HepG2 (cell line): ENCODE measurements around the gene COQ4. TPM values are rescaled to one million over a fixed set of nuclear protein-coding genes. Genes with fewer than 3 reads are reported as not detected.

Source experiments
- ERF ChIP-seq: IDR thresholded peaks from 2 replicates; pipeline ENCODE4 v1.6.1; 2018; ENCODE audit warnings: missing biosample characterization, missing genetic modification reagents
- FOXP1 ChIP-seq, 2 experiments: fragments of 450-650 bp in 1 of 2; IDR thresholded peaks; 2 replicates each; pipeline ENCODE4 v1.6.1; 2017 to 2018; ENCODE audit warnings: antibody characterized with exemption in 1 of 2
- HNRNPLL ChIP-seq: fragments of 200-400 bp; formaldehyde crosslinking; IDR thresholded peaks from 2 replicates; pipeline ENCODE4 v1.6.1; 2017; ENCODE audit warnings: mild to moderate bottlenecking, low read depth, low read length; ENCODE audit not compliant: poor library complexity, severe bottlenecking
- KAT8 ChIP-seq: IDR thresholded peaks from 2 replicates; pipeline ENCODE4 v1.6.1; 2016; ENCODE audit warnings: missing genetic modification reagents, missing compliant biosample characterization
- MAFK ChIP-seq, 2 experiments: IDR thresholded peaks in 1 of 2; conservative IDR thresholded peaks in 1 of 2; 2 replicates each; pipeline ENCODE4 v1.6.1; 2011; ENCODE audit warnings: improper control_type of control experiment in 2 of 2, low read length in 2 of 2
- MED1 ChIP-seq: sonication (generic); formaldehyde crosslinking; IDR thresholded peaks from 2 replicates; pipeline ENCODE4 v1.4.0; 2020; ENCODE audit warnings: missing genetic modification reagents
- NRL ChIP-seq: sonication (generic); formaldehyde crosslinking; IDR thresholded peaks from 2 replicates; pipeline ENCODE4 v1.5.0; 2020; ENCODE audit warnings: missing genetic modification reagents, mild to moderate bottlenecking, moderate library complexity, borderline replicate concordance
- PTBP1 ChIP-seq: fragments of 200-400 bp; formaldehyde crosslinking; IDR thresholded peaks from 2 replicates; pipeline ENCODE4 v1.6.1; 2018; ENCODE audit warnings: low read length, low read depth; ENCODE audit not compliant: poor library complexity, severe bottlenecking
- RAD21 ChIP-seq: fragments of 450-650 bp; formaldehyde crosslinking; IDR thresholded peaks from 2 replicates; pipeline ENCODE4 v1.5.0; 2020; ENCODE audit warnings: mild to moderate bottlenecking
- REPIN1 ChIP-seq: sonication (generic); formaldehyde crosslinking; IDR thresholded peaks from 2 replicates; pipeline ENCODE4 v1.8.0; 2022; ENCODE audit warnings: missing genetic modification reagents, low read depth, mild to moderate bottlenecking, borderline replicate concordance
- RFXAP ChIP-seq: sonication (generic); formaldehyde crosslinking; IDR thresholded peaks from 2 replicates; pipeline ENCODE4 v1.4.0; 2020; ENCODE audit warnings: missing genetic modification reagents, borderline replicate concordance
- SAP130 ChIP-seq: IDR thresholded peaks from 2 replicates; pipeline ENCODE4 v1.6.1; 2016; ENCODE audit warnings: low read depth
- SMC3 ChIP-seq: IDR thresholded peaks from 2 replicates; pipeline ENCODE4 v1.6.1; 2011; ENCODE audit warnings: low read length, improper control_type of control experiment
- SRY ChIP-seq: sonication (generic); formaldehyde crosslinking; IDR thresholded peaks from 2 replicates; pipeline ENCODE4 v1.8.0; 2022; ENCODE audit warnings: mild to moderate bottlenecking, missing genetic modification reagents
- SUZ12 ChIP-seq: fragments of 150-350 bp; IDR thresholded peaks from 2 replicates; pipeline ENCODE4 v1.6.1; 2014; ENCODE audit warnings: low read depth, low read length
- THAP11 ChIP-seq: IDR thresholded peaks from 2 replicates; pipeline ENCODE4 v1.6.1; 2016; ENCODE audit warnings: missing biosample characterization, missing genetic modification reagents
- ZNF331 ChIP-seq: sonication (generic); formaldehyde crosslinking; IDR thresholded peaks from 2 replicates; pipeline ENCODE4 v1.4.0; 2020; ENCODE audit warnings: missing genetic modification reagents
- ZNF501 ChIP-seq: sonication (generic); formaldehyde crosslinking; IDR thresholded peaks from 2 replicates; pipeline ENCODE4 v1.5.1; 2020; ENCODE audit warnings: mild to moderate bottlenecking, moderate library complexity, missing genetic modification reagents
- ZNF644 ChIP-seq: IDR thresholded peaks from 2 replicates; pipeline ENCODE4 v1.6.1; 2016; ENCODE audit warnings: low read depth
- ZNF777 ChIP-seq: sonication (generic); formaldehyde crosslinking; IDR thresholded peaks from 2 replicates; pipeline ENCODE4 v1.4.0; 2020; ENCODE audit warnings: missing genetic modification reagents
- ZNF891 ChIP-seq: sonication (generic); formaldehyde crosslinking; IDR thresholded peaks from 2 replicates; pipeline ENCODE4 v1.5.0; 2020; ENCODE audit warnings: mild to moderate bottlenecking, missing genetic modification reagents
- ZSCAN20 ChIP-seq: sonication (generic); formaldehyde crosslinking; IDR thresholded peaks from 2 replicates; pipeline ENCODE4 v1.4.0; 2020; ENCODE audit warnings: missing genetic modification reagents, mild to moderate bottlenecking, borderline replicate concordance
- ZSCAN30 ChIP-seq: sonication (generic); formaldehyde crosslinking; IDR thresholded peaks from 2 replicates; pipeline ENCODE4 v1.5.0; 2020; ENCODE audit warnings: mild to moderate bottlenecking, missing genetic modification reagents
- ZSCAN9 ChIP-seq: IDR thresholded peaks from 2 replicates; pipeline ENCODE4 v1.6.1; 2016; ENCODE audit warnings: borderline replicate concordance
- polyA plus RNA-seq, 8 experiments: library from polyadenylated mRNA; depleted of rRNA in 3 of 8; stranded (reverse) in 7 of 8; unstranded in 1 of 8; fragments of >200 nt; fragmentation: Illumina TruSeq in 4 of 8; extraction: Trizol in 4 of 8; gene quantifications; 2 replicates each; pipeline versions ENCODE4 v1.2.1 to v1.2.3, GENCODE V29; 2011 to 2016; ENCODE audit warnings: low read depth in 4 of 8, missing spikeins in 1 of 8, mixed read lengths in 1 of 8; ENCODE audit not compliant: insufficient read depth in 1 of 8
- total RNA-seq, 5 experiments: library from RNA; depleted of rRNA; stranded (reverse); fragments of >200 nt; fragmentation: Illumina TruSeq; extraction: Trizol; gene quantifications; 2 replicates each; pipeline ENCODE4 v1.2.3, GENCODE V29; 2016; ENCODE audit warnings: low read depth in 1 of 5
- TF ChIP-seq, protein P1 (sequence below): sonication (generic); formaldehyde crosslinking; IDR thresholded peaks from 2 replicates; pipeline ENCODE4 v1.4.0; 2020; ENCODE audit warnings: mild to moderate bottlenecking, missing genetic modification reagents
- TF ChIP-seq, protein P2 (sequence below): sonication (generic); formaldehyde crosslinking; IDR thresholded peaks from 2 replicates; pipeline ENCODE4 v1.5.0; 2020; ENCODE audit warnings: missing genetic modification reagents
- TF ChIP-seq, protein P3 (sequence below): sonication (generic); formaldehyde crosslinking; IDR thresholded peaks from 2 replicates; pipeline ENCODE4 v1.4.0; 2020; ENCODE audit warnings: mild to moderate bottlenecking, missing genetic modification reagents
- TF ChIP-seq, protein P4 (sequence below): IDR thresholded peaks from 2 replicates; pipeline ENCODE4 v1.6.1; 2018; ENCODE audit warnings: missing genetic modification reagents, mild to moderate bottlenecking, missing compliant biosample characterization
- TF ChIP-seq, protein P5 (sequence below): IDR thresholded peaks from 2 replicates; pipeline ENCODE4 v1.6.1; 2016; ENCODE audit warnings: low read depth, borderline replicate concordance

Gene COQ4
- total and polyA plus RNA-seq, 2 of the 13 experiments (the other 11 are each of a cell fraction or from before 2014, with no cell fraction given): 26.1 to 36.0 TPM

DNA sequence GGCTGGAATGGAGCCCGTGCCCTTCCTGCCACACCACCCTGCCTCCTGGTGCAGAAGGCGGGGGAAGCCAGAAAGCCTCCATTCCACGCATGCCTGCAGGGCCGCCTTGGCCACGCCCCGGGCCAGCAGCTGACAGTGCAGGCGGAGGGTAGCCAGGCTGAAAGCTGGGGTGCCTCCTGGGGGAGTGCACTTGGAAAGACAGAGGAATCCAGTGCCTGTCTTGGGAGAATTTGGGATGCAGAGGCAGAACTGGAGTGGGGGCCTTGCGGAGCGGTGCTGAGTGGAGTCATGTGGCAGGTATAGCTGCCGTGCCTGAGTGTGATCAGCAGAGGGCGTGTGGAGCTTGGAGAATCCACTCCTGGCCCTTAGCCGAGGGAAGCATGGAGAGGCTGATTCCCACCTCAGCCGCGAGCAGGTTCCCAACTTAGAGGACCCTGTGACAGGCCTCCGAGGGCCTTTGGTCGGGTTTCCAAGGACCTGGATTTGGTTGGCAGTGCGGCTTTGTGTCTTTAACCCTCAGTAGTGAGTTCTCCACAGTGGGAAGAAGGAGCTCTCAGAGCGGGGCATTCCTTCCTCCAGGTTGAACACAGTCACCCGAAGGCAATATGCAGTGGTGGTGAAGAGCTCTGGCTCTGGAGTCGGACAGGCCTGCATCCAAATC lies 39.5 kb downstream of the COQ4 start (continued):
- TF ChIP-seq SAP130 (peak; percentile 61), SMC3 (peak; percentile 77), ERF (peak; percentile 83), REPIN1 (CRISPR knock-in tag) (peak; percentile 82; the same call in 1 of the 2 replicates), RFXAP (CRISPR knock-in tag) (peak; percentile 42; the same call in 1 of the 2 replicates), ZSCAN20 (no peak), FOXP1 (IDR thresholded peaks at IDR 0.05) (no peak), FOXP1 (CRISPR knock-in tag; IDR thresholded peaks at IDR 0.05) (no peak), RAD21 (CRISPR knock-in tag) (peak; percentile 93), ZNF644 (CRISPR knock-in tag) (no peak), PTBP1 (no peak), ZNF331 (CRISPR knock-in tag) (peak; percentile 17; the same call in 1 of the 2 replicates), HNRNPLL (peak; percentile 29), ZSCAN9 (CRISPR knock-in tag) (no peak), ZNF501 (0 out of 2 replicates have a peak, but pooled peaks have one; percentile 35), NRL (peak; percentile 65; the same call in 1 of the 2 replicates), KAT8 (CRISPR knock-in tag) (peak; percentile 49; the same call in 1 of the 2 replicates), THAP11 (CRISPR knock-in tag) (peak; percentile 66; the same call in 1 of the 2 replicates), ZNF777 (CRISPR knock-in tag) (peak; percentile 47; the same call in 1 of the 2 replicates), ZNF891 (CRISPR knock-in tag) (no peak), MED1 (CRISPR knock-in tag) (peak; percentile 44; the same call in 1 of the 2 replicates), ZSCAN30 (CRISPR knock-in tag) (no peak), MAFK (conservative IDR thresholded peaks at IDR 0.05 in 1 of 2, IDR thresholded peaks at IDR 0.05 in 1 of 2; ENCODE audit: low read length in 2 of 2) (no peak), SRY (0 out of 2 replicates have a peak, but pooled peaks have one; percentile 18), SUZ12 (no peak)
- TF ChIP-seq, protein P1, sequence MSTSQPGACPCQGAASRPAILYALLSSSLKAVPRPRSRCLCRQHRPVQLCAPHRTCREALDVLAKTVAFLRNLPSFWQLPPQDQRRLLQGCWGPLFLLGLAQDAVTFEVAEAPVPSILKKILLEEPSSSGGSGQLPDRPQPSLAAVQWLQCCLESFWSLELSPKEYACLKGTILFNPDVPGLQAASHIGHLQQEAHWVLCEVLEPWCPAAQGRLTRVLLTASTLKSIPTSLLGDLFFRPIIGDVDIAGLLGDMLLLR (CRISPR knock-in tag): 0 out of 2 replicates have a peak, but pooled peaks have one; percentile 34
- TF ChIP-seq, protein P2, sequence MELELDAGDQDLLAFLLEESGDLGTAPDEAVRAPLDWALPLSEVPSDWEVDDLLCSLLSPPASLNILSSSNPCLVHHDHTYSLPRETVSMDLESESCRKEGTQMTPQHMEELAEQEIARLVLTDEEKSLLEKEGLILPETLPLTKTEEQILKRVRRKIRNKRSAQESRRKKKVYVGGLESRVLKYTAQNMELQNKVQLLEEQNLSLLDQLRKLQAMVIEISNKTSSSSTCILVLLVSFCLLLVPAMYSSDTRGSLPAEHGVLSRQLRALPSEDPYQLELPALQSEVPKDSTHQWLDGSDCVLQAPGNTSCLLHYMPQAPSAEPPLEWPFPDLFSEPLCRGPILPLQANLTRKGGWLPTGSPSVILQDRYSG (CRISPR knock-in tag): no peak
- TF ChIP-seq, protein P3, sequence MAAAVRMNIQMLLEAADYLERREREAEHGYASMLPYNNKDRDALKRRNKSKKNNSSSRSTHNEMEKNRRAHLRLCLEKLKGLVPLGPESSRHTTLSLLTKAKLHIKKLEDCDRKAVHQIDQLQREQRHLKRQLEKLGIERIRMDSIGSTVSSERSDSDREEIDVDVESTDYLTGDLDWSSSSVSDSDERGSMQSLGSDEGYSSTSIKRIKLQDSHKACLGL: 0 out of 2 replicates have a peak, but pooled peaks have one; percentile 35
- TF ChIP-seq, protein P4, sequence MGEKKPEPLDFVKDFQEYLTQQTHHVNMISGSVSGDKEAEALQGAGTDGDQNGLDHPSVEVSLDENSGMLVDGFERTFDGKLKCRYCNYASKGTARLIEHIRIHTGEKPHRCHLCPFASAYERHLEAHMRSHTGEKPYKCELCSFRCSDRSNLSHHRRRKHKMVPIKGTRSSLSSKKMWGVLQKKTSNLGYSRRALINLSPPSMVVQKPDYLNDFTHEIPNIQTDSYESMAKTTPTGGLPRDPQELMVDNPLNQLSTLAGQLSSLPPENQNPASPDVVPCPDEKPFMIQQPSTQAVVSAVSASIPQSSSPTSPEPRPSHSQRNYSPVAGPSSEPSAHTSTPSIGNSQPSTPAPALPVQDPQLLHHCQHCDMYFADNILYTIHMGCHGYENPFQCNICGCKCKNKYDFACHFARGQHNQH (CRISPR knock-in tag): peak; percentile 62; the same call in 1 of the 2 replicates
- TF ChIP-seq, protein P5, sequence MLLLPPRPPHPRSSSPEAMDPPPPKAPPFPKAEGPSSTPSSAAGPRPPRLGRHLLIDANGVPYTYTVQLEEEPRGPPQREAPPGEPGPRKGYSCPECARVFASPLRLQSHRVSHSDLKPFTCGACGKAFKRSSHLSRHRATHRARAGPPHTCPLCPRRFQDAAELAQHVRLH (CRISPR knock-in tag): peak; percentile 68; the same call in 1 of the 2 replicates
